Coronary artery (tissue), 2 donors: ENCODE results near the gene CCM2.

ENCODE experiments used
- DNase-seq: peaks from one replicate; pipeline ENCODE4 v3.0.0-alpha.2; 2017; ENCODE audit warnings: low spot score
- H3K27ac ChIP-seq, 2 donors: fragments of 200-600 bp; sonication (generic); one replicate each; pipeline ENCODE4 v1.5.1; 2016 to 2019
- H3K4me3 ChIP-seq: fragments of 200-600 bp; sonication (generic); 2 replicates; pipeline ENCODE4 v1.5.1; 2016; ENCODE audit warnings: mild to moderate bottlenecking, moderate library complexity
- CTCF ChIP-seq: fragments of 200-600 bp; sonication (generic); IDR thresholded peaks from one replicate; pipeline ENCODE4 v1.5.1; 2019; ENCODE audit warnings: antibody characterized with exemption

CCM2 gene

GRCh38 chr7:45082031-45082830, 82.2 kb downstream of the CCM2 start:
- peak; percentile 71 for DNase-seq
- no peak overlapping the region for H3K27ac ChIP-seq
- H3K4me3 ChIP-seq = no peak overlapping the region
- no peak for TF ChIP-seq CTCF

- DNase-seq = peak; percentile 70
- Histone ChIP-seq H3K4me3 (no peak overlapping the region), H3K27ac (no peak overlapping the region)
- TF ChIP-seq CTCF = no peak
Observed at GRCh38 chr7:45082831-45083331, 82.9 kb downstream of the CCM2 start.

- no peak overlapping the region for H3K4me3 ChIP-seq
- DNase-seq = no peak
- H3K27ac ChIP-seq = no peak overlapping the region
- no peak for TF ChIP-seq CTCF
Observed at GRCh38 chr7:45084336-45084735, 84.3 kb downstream of the CCM2 start.

GRCh38 chr7:45084901-45085618, 85.1 kb downstream of the CCM2 start:
- TF ChIP-seq CTCF = no peak
- no peak overlapping the region for H3K27ac ChIP-seq
- H3K4me3 ChIP-seq = no peak overlapping the region
- peak; percentile 64 for DNase-seq

GRCh38 chr7:45085619-45086200, 85.7 kb downstream of the CCM2 start:
- TF ChIP-seq CTCF = no peak
- Histone ChIP-seq H3K27ac (no peak overlapping the region), H3K4me3 (no peak overlapping the region)
- DNase-seq = no peak

- no peak overlapping the region for H3K27ac ChIP-seq
Observed at GRCh38 chr7:45086331-45087065, 86.5 kb downstream of the CCM2 start.

More at GRCh38 chr7:45086331-45087065, 86.5 kb downstream of the CCM2 start:
- DNase-seq = no peak
- TF ChIP-seq CTCF = no peak
- no peak overlapping the region for H3K4me3 ChIP-seq
